Peyer's patch (tissue), 4 donors: ENCODE data around the gene ITGAE. TPM values are rescaled to one million over a fixed set of nuclear protein-coding genes. Genes with fewer than 3 reads are reported as not detected.

Experiments used
- DNase-seq, 3 donors: peaks; one replicate each; pipeline ENCODE4 v3.0.0-alpha.2; 2017 to 2019
- H3K27ac ChIP-seq, 4 donors: fragments of 200-600 bp; sonication (generic); one replicate each; pipeline ENCODE4 v1.5.1; 2016 to 2019
- H3K27me3 ChIP-seq, 2 donors: fragments of 200-600 bp; sonication (generic); one replicate each; pipeline ENCODE4 v1.5.1; 2019
- H3K36me3 ChIP-seq, 3 donors: fragments of 200-600 bp; sonication (generic); one replicate each; pipeline ENCODE4 v1.5.1; 2016 to 2019
- H3K4me1 ChIP-seq, 4 donors: fragments of 200-600 bp; sonication (generic); one replicate each; pipeline ENCODE4 v1.5.1; 2016 to 2019
- H3K4me3 ChIP-seq, 4 donors: fragments of 200-600 bp; sonication (generic); 1 replicate in 3 of 4; 2 replicates in 1 of 4; pipeline ENCODE4 v1.5.1; 2016 to 2019; ENCODE audit warnings: mild to moderate bottlenecking in 1 of 4
- H3K9me3 ChIP-seq, 4 donors: fragments of 200-600 bp; sonication (generic); one replicate each; pipeline ENCODE4 v1.5.1; 2016 to 2019; ENCODE audit warnings: mild to moderate bottlenecking in 1 of 4
- POLR2A ChIP-seq, 2 donors: fragments of 450-650 bp; IDR thresholded peaks; one replicate each; pipeline ENCODE4 v1.5.1; 2017; ENCODE audit warnings: antibody characterized with exemption in 2 of 2, mild to moderate bottlenecking in 2 of 2, moderate library complexity in 2 of 2
- total RNA-seq, 4 donors: library from RNA; depleted of rRNA; stranded (reverse); fragments of >200 nt; gene quantifications; one replicate each; pipeline ENCODE4 v1.1.0, GENCODE V29; 2016
- TF ChIP-seq, protein P1 (sequence below), 6 experiments: fragments of 450-650 bp in 4 of 6; fragments of 200-600 bp in 2 of 6; sonication (generic) in 1 of 6; IDR thresholded peaks; one replicate each; pipeline ENCODE4 v1.5.1; 2017 to 2019; ENCODE audit warnings: antibody characterized with exemption in 6 of 6, mild to moderate bottlenecking in 3 of 6, moderate library complexity in 1 of 6

Gene ITGAE
- total RNA-seq, 4 donors from 2014 or later = 14.9 to 41.8 (median 31.5) TPM

DNA sequence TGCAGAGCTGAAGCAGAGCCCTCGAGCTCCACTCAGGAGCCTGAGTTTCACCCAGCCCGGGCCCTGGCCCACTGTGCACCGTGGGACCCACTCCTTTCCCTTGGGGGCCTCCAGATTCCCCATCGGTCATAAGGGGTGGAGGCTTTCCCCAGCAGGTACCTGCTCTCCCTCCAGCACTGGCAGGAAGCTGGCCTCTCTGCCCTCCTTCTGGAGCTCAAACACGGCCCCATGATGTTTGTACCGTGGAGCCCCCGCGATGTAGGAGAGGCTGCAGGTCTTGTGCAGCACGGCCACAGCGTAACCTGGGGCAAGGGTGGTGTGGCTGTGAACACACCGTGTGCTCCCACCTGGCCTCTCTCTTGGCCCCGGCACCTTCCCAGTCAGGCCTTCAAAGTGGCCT lies 47.4 kb downstream of the ITGAE start:
- Histone ChIP-seq H3K27ac (no peak overlapping the region), H3K4me1 (peaks cover 0 to 5% (median 0%) of the 10 kb centered on the region in 4 donors)

GRCh38 chr17:3751836-3752235 lies 49.2 kb downstream of the ITGAE start:
- H3K4me3 ChIP-seq = no peak overlapping the region
- no peaks in the 10 kb centered on the region for H3K36me3 ChIP-seq
- H3K9me3 ChIP-seq = no peaks in the 10 kb centered on the region
- H3K27me3 ChIP-seq = no peaks in the 10 kb centered on the region
- H3K27ac ChIP-seq = peak overlapping the region in 1 of 4 donors; percentile 49
- DNase-seq = no peak
- peaks cover 0 to 5% (median 0%) of the 10 kb centered on the region in 4 donors for H3K4me1 ChIP-seq
- TF ChIP-seq, protein P1, sequence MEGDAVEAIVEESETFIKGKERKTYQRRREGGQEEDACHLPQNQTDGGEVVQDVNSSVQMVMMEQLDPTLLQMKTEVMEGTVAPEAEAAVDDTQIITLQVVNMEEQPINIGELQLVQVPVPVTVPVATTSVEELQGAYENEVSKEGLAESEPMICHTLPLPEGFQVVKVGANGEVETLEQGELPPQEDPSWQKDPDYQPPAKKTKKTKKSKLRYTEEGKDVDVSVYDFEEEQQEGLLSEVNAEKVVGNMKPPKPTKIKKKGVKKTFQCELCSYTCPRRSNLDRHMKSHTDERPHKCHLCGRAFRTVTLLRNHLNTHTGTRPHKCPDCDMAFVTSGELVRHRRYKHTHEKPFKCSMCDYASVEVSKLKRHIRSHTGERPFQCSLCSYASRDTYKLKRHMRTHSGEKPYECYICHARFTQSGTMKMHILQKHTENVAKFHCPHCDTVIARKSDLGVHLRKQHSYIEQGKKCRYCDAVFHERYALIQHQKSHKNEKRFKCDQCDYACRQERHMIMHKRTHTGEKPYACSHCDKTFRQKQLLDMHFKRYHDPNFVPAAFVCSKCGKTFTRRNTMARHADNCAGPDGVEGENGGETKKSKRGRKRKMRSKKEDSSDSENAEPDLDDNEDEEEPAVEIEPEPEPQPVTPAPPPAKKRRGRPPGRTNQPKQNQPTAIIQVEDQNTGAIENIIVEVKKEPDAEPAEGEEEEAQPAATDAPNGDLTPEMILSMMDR (IDR thresholded peaks at IDR 0.05) = no peak
- TF ChIP-seq POLR2A (IDR thresholded peaks at IDR 0.05) = no peak

More for the DNA sequence above, 47.4 kb downstream of the ITGAE start:
- no peak for DNase-seq
- H3K4me3 ChIP-seq = no peak overlapping the region
- TF ChIP-seq, protein P1 (IDR thresholded peaks at IDR 0.05) = no peak
- no peak for TF ChIP-seq POLR2A (IDR thresholded peaks at IDR 0.05)
- no peaks in the 10 kb centered on the region for H3K27me3 ChIP-seq
- H3K36me3 ChIP-seq = no peaks in the 10 kb centered on the region
- no peaks in the 10 kb centered on the region for H3K9me3 ChIP-seq

DNA sequence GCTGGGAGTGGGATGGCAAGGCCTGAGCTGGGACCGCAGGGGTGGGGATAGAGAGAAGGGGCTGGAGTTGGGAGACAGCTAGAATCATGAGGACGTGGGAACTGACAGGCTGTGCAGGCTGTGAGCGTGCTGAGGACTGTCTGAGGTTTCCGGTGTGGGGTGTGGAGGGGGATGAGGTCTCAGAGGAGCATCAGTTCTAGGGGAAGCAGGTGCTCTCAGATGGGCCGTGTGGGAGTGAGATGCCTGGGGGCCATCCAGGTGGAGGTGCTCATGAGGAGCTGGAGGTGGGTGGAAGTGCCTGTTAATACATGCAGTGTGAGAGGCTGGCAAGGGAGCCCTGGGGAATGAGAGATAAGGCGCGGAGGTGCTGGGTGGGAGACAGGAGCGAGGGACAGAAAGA lies 50.1 kb downstream of the ITGAE start:
- no peaks in the 10 kb centered on the region for H3K36me3 ChIP-seq
- no peaks in the 10 kb centered on the region for H3K27me3 ChIP-seq
- no peaks in the 10 kb centered on the region for H3K9me3 ChIP-seq
- TF ChIP-seq, protein P1 (IDR thresholded peaks at IDR 0.05) = no peak
- TF ChIP-seq POLR2A (IDR thresholded peaks at IDR 0.05) = no peak
- H3K4me3 ChIP-seq = no peak overlapping the region
- peak in 2 of 3 donors; percentile 70 to 83 for DNase-seq
- peaks cover 0 to 5% (median 0%) of the 10 kb centered on the region in 4 donors for H3K4me1 ChIP-seq
- H3K27ac ChIP-seq = peak overlapping the region in 3 of 4 donors; percentile 6 to 55 (median 49)

GRCh38 chr17:3750296-3750695 lies 50.7 kb downstream of the ITGAE start:
- no peaks in the 10 kb centered on the region for H3K9me3 ChIP-seq
- no peaks in the 10 kb centered on the region for H3K36me3 ChIP-seq
- H3K27me3 ChIP-seq = no peaks in the 10 kb centered on the region
- no peak for DNase-seq
- no peak overlapping the region for H3K4me3 ChIP-seq
- TF ChIP-seq POLR2A (IDR thresholded peaks at IDR 0.05) = no peak
- TF ChIP-seq, protein P1 (IDR thresholded peaks at IDR 0.05) = no peak
- H3K27ac ChIP-seq = peak overlapping the region in 3 of 4 donors; percentile 6 to 49 (median 42)
- peaks cover 0 to 5% (median 0%) of the 10 kb centered on the region in 4 donors for H3K4me1 ChIP-seq

DNA sequence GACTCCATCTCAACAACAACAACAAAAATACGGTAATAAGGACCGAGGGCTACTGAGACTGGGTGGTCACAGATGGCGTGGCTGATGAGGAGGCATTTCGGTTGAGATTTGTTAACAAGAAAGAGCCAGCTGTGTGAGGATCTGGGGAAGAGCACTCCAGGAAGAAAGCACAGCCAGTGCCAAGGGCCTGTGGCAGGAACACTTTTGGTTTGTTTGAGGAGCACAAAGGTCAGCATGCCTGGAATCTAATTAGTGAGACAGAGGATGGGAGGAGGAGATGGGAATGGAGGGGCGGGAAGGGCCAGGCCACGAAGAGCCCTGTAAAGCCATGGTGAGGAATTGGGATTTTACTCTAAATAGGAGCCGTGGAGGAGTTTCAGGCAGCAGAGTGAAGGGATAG lies 52.4 kb downstream of the ITGAE start:
- DNase-seq = no peak
- Histone ChIP-seq H3K27ac (no peak overlapping the region), H3K27me3 (no peaks in the 10 kb centered on the region), H3K4me3 (no peak overlapping the region), H3K4me1 (no peaks in the 10 kb centered on the region), H3K9me3 (no peaks in the 10 kb centered on the region), H3K36me3 (no peaks in the 10 kb centered on the region)
- no peak for TF ChIP-seq POLR2A (IDR thresholded peaks at IDR 0.05)
- TF ChIP-seq, protein P1 (IDR thresholded peaks at IDR 0.05) = no peak

- Histone ChIP-seq H3K27ac (no peak overlapping the region), H3K36me3 (no peaks in the 10 kb centered on the region), H3K4me3 (no peak overlapping the region), H3K27me3 (no peaks in the 10 kb centered on the region), H3K4me1 (no peaks in the 10 kb centered on the region), H3K9me3 (no peaks in the 10 kb centered on the region)
- TF ChIP-seq, protein P1 (IDR thresholded peaks at IDR 0.05) = no peak
- TF ChIP-seq POLR2A (IDR thresholded peaks at IDR 0.05) = no peak
- DNase-seq = no peak
These were observed 53.2 kb downstream of the ITGAE start for GRCh38 chr17:3747805-3748204.
